Measurements from ENCODE around the gene TOR1AIP2.

DNA sequence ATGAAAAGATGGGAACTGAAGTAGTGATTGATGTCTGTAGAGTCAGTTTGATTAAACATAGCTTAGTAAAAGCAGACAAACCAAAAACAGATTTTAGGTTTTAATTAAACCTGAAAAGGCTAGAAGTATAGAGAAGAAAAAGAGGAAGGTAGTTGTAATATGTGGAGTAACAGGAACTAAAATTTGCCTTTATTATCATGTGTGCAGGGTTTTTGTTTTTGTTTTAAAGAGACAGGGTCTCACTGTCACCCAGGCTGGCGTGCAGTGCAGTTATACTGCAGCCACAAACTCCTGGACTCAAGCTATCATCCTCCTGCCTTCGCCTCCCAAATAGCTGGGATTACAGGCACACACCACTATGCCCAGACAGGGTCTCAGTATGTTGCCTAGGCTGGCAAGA lies 10.5 kb upstream of the TOR1AIP2 start:
- TF ChIP-seq CTCF (IDR thresholded peaks at IDR 0.05) (no peak), POLR2A (IDR thresholded peaks at IDR 0.05) (no peak)
